ENCODE data around the gene HTR3A. TPM values are rescaled to one million over a fixed set of nuclear protein-coding genes. Genes with fewer than 3 reads are reported as not detected.

The HTR3A gene
- total RNA-seq, 3 donors from 2014 or later (not counting 1 experiment from before 2014, with no cell fraction given) = not detected

DNA sequence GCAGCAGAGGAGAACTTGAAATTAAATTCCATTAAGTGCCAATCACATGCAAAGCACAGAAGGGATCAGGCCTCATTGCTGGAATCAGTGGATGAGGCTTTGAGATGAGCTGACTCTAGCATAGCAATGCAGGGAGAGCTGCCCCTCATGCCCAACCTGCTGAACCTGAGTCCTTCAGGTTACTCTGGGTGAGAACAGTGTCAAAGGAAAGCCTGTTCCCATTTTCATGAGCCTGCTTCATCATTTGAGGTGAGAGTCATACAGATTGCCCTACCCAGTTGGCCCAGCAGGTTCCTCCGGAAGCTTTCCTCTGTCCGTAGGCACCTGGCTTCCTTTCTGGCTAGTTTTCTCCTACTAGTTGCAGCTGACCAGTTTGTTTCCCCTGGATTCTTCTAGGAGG lies 58.7 kb downstream of the HTR3A start:
- Mint-ChIP-seq H3K27me3 (ENCODE audit: low read depth in 2 of 2) (peaks cover 13 to 30% of the 10 kb centered on the region in 2 donors), H3K36me3 (no peaks in the 10 kb centered on the region), H3K27ac (no peak overlapping the region), H3K4me1 (peaks cover 6 to 8% of the 10 kb centered on the region in 2 donors), H3K4me3 (no peak overlapping the region), H3K9me3 (no peaks in the 10 kb centered on the region)
- Histone ChIP-seq H3K27ac (ENCODE audit: low read length) (no peak overlapping the region), H3K9me3 (ENCODE audit: control insufficient read depth, insufficient read depth, low read length) (no peaks in the 10 kb centered on the region), H3K27me3 (ENCODE audit: control insufficient read depth, insufficient read depth, low read length) (peaks cover 4% of the 10 kb centered on the region), H3K4me3 (ENCODE audit: low read length) (no peak overlapping the region), H3K4me1 (ENCODE audit: control insufficient read depth, insufficient read depth, low read length) (peaks cover 11% of the 10 kb centered on the region), H3K36me3 (ENCODE audit: control insufficient read depth, insufficient read depth, low read length) (no peaks in the 10 kb centered on the region)
- WGBS (ENCODE audit: insufficient coverage) = 96% methylated on average over 2 of the region's 2 CpGs
- intact Hi-C loops (cut with micrococcal nuclease) = loop anchor here (10.0 kb wide), 1 partner anchor 119 kb away; no protein-coding TSS in a partner anchor
- DNase-seq (no peak), ATAC-seq (no peak)
- TF ChIP-seq CTCF (IDR thresholded peaks at IDR 0.05) = no peak

- no peaks in the 10 kb centered on the region for H3K27me3 ChIP-seq (ENCODE audit: control insufficient read depth, insufficient read depth, low read length)
- H3K27me3 Mint-ChIP-seq (ENCODE audit: low read depth in 2 of 2) = peaks cover 9 to 18% of the 10 kb centered on the region in 2 donors
- no peak overlapping the region for H3K27ac Mint-ChIP-seq
- H3K4me1 Mint-ChIP-seq = peaks cover 6 to 8% of the 10 kb centered on the region in 2 donors
- H3K4me1 ChIP-seq (ENCODE audit: control insufficient read depth, insufficient read depth, low read length) = peaks cover 11% of the 10 kb centered on the region
- intact Hi-C loops (cut with micrococcal nuclease) = loop anchor here (10.0 kb wide), 1 partner anchor 120 kb away; no protein-coding TSS in a partner anchor
- no peak for TF ChIP-seq CTCF (IDR thresholded peaks at IDR 0.05)
- no peaks in the 10 kb centered on the region for H3K9me3 ChIP-seq (ENCODE audit: control insufficient read depth, insufficient read depth, low read length)
- WGBS (ENCODE audit: insufficient coverage) = 90% methylated on average over 11 of the region's 11 CpGs
- no peak overlapping the region for H3K4me3 Mint-ChIP-seq
- no peak overlapping the region for H3K27ac ChIP-seq (ENCODE audit: low read length)
- no peaks in the 10 kb centered on the region for H3K36me3 Mint-ChIP-seq
- H3K36me3 ChIP-seq (ENCODE audit: control insufficient read depth, insufficient read depth, low read length) = no peaks in the 10 kb centered on the region
- DNase-seq (no peak), ATAC-seq (no peak)
- no peak overlapping the region for H3K4me3 ChIP-seq (ENCODE audit: low read length)
- no peaks in the 10 kb centered on the region for H3K9me3 Mint-ChIP-seq
Measured at GRCh38 chr11:114034956-114035355, 60.0 kb downstream of the HTR3A start.

DNA sequence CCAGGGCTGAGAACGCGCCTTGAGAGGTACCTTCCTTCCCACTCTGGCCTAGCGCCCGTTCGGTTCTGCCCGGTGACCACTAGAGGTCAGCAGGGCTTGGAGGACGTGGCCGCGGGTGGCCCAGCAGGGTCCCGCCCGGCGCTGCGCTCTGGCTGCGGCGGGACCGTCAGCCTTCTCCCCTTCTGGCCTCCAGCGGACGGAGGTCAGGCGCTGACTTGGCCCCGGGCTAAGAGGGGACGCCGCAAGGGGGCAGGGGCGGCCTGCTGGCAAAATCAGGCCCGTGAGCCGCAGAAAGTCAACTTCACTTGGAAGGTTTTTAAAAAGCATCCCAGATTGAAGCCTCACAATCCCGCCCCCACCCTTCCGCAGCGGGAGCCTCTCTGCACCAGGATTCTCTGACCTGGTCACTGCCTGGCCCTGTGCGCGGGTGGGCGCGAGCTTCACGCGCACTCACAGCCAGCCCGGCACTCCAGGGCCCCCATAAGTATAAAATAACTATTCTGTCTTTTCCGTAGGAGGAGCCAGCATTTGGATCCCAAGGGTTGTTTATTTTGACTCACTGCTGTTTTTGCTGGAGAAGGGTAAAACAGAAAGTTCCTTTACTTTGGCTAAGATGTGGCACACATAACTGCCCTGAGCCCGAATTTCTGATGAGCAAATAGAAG lies 61.4 kb downstream of the HTR3A start:
- H3K27me3 Mint-ChIP-seq (ENCODE audit: low read depth in 2 of 2) = peaks cover 2 to 8% of the 10 kb centered on the region in 2 donors
- Histone ChIP-seq H3K9me3 (ENCODE audit: control insufficient read depth, insufficient read depth, low read length) (no peaks in the 10 kb centered on the region), H3K4me3 (ENCODE audit: low read length) (no peak overlapping the region), H3K36me3 (ENCODE audit: control insufficient read depth, insufficient read depth, low read length) (no peaks in the 10 kb centered on the region), H3K4me1 (ENCODE audit: control insufficient read depth, insufficient read depth, low read length) (peaks cover 11% of the 10 kb centered on the region), H3K27me3 (ENCODE audit: control insufficient read depth, insufficient read depth, low read length) (no peaks in the 10 kb centered on the region), H3K27ac (ENCODE audit: low read length) (no peak overlapping the region)
- TF ChIP-seq CTCF (IDR thresholded peaks at IDR 0.05) = peak; percentile 79
- H3K9me3 Mint-ChIP-seq = no peaks in the 10 kb centered on the region
- intact Hi-C loops (cut with micrococcal nuclease) = loop anchor here (1.0 to 10.0 kb wide), 2 partner anchors 121 to 225 kb away; no protein-coding TSS in a partner anchor
- peaks cover 6 to 8% of the 10 kb centered on the region in 2 donors for H3K4me1 Mint-ChIP-seq
- H3K27ac Mint-ChIP-seq = peak overlapping the region in 1 of 2 donors; percentile 33
- peak overlapping the region; percentile 65 for H3K4me3 Mint-ChIP-seq
- ATAC-seq = peak; percentile 81 to 95 (median 94)
- DNase-seq = peak; percentile 61 to 72
- H3K36me3 Mint-ChIP-seq = no peaks in the 10 kb centered on the region
- 18% methylated on average over 37 of the region's 37 CpGs for WGBS (ENCODE audit: insufficient coverage)

All from natural killer cell (primary cell).